Testis (tissue), 3 donors: ENCODE measurements around the gene TMEM263. TPM values are rescaled to one million over a fixed set of nuclear protein-coding genes. Genes with fewer than 3 reads are reported as not detected.
"Not testable (repeated sequence)": the region's sequence is repeated elsewhere in the genome, so short reads cannot be mapped to it uniquely, and the experiment has no call there.

Experiments
- DNase-seq: peaks from one replicate; pipeline ENCODE4 v3.0.0-alpha.2; 2019
- H3K27ac ChIP-seq, 2 donors: fragments of 200-600 bp; sonication (generic); one replicate each; pipeline ENCODE4 v1.5.1; 2019
- H3K27me3 ChIP-seq: fragments of 200-600 bp; sonication (generic); one replicate; pipeline ENCODE4 v1.5.1; 2019
- H3K36me3 ChIP-seq: fragments of 200-600 bp; sonication (generic); one replicate; pipeline ENCODE4 v1.5.1; 2017; ENCODE audit warnings: low read depth; ENCODE audit errors: missing control alignments
- H3K4me1 ChIP-seq: fragments of 200-600 bp; sonication (generic); one replicate; pipeline ENCODE4 v1.5.1; 2019
- H3K4me3 ChIP-seq, 2 donors: fragments of 200-600 bp; sonication (generic); one replicate each; pipeline ENCODE4 v1.5.1; 2017 to 2019
- H3K9me3 ChIP-seq: fragments of 200-600 bp; sonication (generic); one replicate; pipeline ENCODE4 v1.5.1; 2017
- CTCF ChIP-seq, 3 experiments: fragments of 450-650 bp in 2 of 3; fragments of 200-600 bp in 1 of 3; sonication (generic) in 1 of 3; IDR thresholded peaks; one replicate each; pipeline ENCODE4 v1.5.1; 2016 to 2019; ENCODE audit warnings: antibody characterized with exemption in 3 of 3, mild to moderate bottlenecking in 2 of 3, moderate library complexity in 1 of 3
- POLR2A ChIP-seq: fragments of 450-650 bp; IDR thresholded peaks from one replicate; pipeline ENCODE4 v1.6.1; 2017; ENCODE audit warnings: antibody characterized with exemption, mild to moderate bottlenecking, moderate library complexity
- WGBS, 2 donors: methylation state at CpG; one replicate each; pipeline ENCODE4 v1.1.5; 2018; 5-methylcytosine and 5-hydroxymethylcytosine counted together
- intact Hi-C: fragments of 100-400 bp; cut with DNase I; formaldehyde crosslinking; loops from one replicate; pipeline ENCODE4 v1.15.1; 2023; ENCODE audit warnings: low total_unique reads
- polyA plus RNA-seq: library from polyadenylated mRNA; stranded (reverse); fragments of 350-450 nt; fragmentation: Illumina TruSeq; extraction: RNeasy Lipid Tissue Mini Kit (QIAGEN cat#74804); gene quantifications from one replicate; pipeline ENCODE4 v1.2.3, GENCODE V29; 2014; ENCODE audit warnings: low read depth, low replicate concordance; ENCODE audit not compliant: insufficient read depth
- total RNA-seq, 2 donors: library from RNA; depleted of rRNA; stranded (reverse); fragments of >200 nt; gene quantifications; one replicate each; pipeline ENCODE4 v1.2.3, GENCODE V29; 2016

Gene TMEM263
- total and polyA plus RNA-seq, 3 donors from 2014 or later = 33.6 to 45.3 (median 40.5) TPM

DNA sequence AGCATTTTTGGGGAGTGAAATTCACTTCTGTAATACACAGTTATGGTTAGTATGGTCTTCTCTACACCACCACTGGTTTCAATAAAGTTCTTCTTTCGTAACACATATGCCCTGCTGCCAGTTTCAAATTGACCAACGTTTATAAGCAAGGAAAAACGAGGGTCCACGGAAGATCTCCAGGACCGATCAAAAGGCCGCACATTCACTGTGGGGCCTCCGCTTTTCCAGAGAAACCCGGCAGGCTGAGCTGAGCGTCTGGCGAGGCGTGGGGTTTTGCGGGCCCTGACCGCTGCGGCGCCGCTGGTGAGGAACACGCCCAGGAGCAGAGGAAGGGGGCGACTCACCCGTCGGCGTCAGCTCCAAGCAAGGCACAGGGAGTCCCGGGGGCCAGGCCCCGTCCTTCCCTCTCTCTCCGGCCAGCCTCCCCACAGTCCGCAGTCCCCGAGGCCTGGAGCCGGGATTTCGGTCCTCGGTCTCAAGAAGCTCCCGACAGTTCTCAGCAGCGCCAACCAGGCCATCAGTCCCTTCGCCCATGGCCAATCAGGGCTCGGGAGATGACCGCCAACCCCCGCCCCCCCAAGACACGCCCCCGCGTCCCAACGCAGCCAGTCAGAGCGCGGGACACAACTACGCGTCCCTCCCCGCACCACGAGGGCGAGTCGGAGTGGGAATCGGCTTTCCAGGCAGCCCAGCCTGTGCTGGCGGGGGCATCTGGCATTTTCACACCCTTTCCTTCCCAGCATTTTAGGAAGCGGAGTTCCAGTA is 31.1 kb downstream of the TMEM263 start, which contains the start of gene MTERF2:
TSS of gene MTERF2 (minus strand) at position 522 of the 765 bp plus-strand sequence. CDS start 8,432 bp downstream, outside the sequence.
- peak; percentile 41 for TF ChIP-seq POLR2A
- no peak for TF ChIP-seq CTCF (IDR thresholded peaks at IDR 0.05)
- Histone ChIP-seq H3K4me1 (peaks cover 11% of the 10 kb centered on the region), H3K27ac (peak within 1 kb of the TSS; percentile 89 to 93), H3K36me3 (no peaks in the 10 kb centered on the region), H3K4me3 (peak within 1 kb of the TSS; percentile 79 to 89), H3K9me3 (no peaks in the 10 kb centered on the region), H3K27me3 (no peaks in the 10 kb centered on the region)
- 0% methylated on average over 17 to 50 of the region's 50 CpGs for WGBS, 2 donors
- DNase-seq = peak; percentile 96
- intact Hi-C loops = loop anchor here (10.0 kb wide), 1 partner anchor 108 kb away; the partner anchor contains the start of gene CRY1

DNA sequence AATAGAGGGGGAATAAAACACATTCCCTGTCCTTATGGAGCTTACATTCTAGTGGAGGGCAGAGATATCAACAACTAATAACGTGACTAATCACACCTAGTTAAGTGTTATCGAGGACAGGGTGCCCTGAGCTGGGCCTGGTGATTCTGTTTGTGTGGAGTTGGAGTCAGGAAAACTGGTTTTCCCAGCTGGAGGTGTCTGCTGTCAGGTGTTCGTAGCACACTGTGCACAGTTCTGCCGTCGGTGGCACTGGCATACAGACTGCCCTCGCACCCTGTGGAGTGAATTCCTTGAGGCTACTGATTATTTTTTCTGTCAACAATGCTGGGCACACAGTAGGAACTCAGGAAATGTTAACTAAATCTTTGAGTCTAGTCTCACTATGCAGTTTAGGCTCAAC is 32.1 kb downstream of the TMEM263 start:
- WGBS, 2 donors = 49 to 56% methylated on average over 6 of the region's 6 CpGs
- no peaks in the 10 kb centered on the region for H3K27me3 ChIP-seq
- H3K36me3 ChIP-seq = no peaks in the 10 kb centered on the region
- H3K4me1 ChIP-seq = peaks cover 11% of the 10 kb centered on the region
- H3K9me3 ChIP-seq = no peaks in the 10 kb centered on the region
- no peak overlapping the region for H3K27ac ChIP-seq
- TF ChIP-seq CTCF (IDR thresholded peaks at IDR 0.05) (no peak), POLR2A (no peak)
- H3K4me3 ChIP-seq = peak overlapping the region in 1 of 2 donors; percentile 89
- intact Hi-C loops = loop anchor here (10.0 kb wide), 1 partner anchor 107 kb away; the partner anchor contains the start of gene CRY1
- no peak for DNase-seq

DNA sequence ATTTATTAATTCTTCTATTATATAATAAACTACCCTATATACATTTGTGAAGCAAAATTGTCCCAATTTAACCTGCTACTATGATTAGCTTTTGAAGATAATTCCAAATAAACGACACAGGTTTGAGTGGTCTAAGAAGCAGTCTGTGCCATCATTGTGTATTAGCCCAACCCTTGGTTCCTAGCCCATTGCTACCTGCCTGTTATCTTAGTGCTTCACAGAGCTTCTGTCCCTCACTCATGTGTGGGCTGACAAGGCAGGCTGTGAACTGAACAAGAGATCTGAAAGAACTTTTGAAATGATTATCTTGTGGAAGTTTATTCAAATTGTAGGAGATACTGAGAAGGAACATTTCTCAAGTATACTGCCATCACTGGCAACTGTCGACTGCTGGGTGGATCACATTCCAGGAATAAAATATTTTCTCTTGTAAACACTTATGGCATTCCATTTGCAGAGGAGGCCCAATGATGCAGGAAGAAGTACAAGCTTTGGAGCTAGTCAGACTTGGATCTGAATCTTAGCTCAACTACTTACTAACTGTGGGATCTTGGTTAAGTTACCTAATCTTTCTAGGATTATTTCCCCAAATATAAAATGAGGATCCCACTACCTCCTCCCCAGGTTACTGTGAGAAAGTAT is 39.0 kb downstream of the TMEM263 start:
- peaks cover 4% of the 10 kb centered on the region for H3K4me1 ChIP-seq
- H3K27ac ChIP-seq = peak overlapping the region in 1 of 2 donors; percentile 42
- intact Hi-C loops = no loop called here
- WGBS, 2 donors = 39 to 49% methylated on average over 2 of the region's 2 CpGs
- H3K9me3 ChIP-seq = no peaks in the 10 kb centered on the region
- no peaks in the 10 kb centered on the region for H3K27me3 ChIP-seq
- no peak for DNase-seq
- TF ChIP-seq CTCF (IDR thresholded peaks at IDR 0.05) (no peak), POLR2A (no peak)
- no peaks in the 10 kb centered on the region for H3K36me3 ChIP-seq
- H3K4me3 ChIP-seq = no peak overlapping the region

GRCh38 chr12:106996102-106996501 is 40.4 kb downstream of the TMEM263 start:
- DNase-seq, intact Hi-C loops, H3K27me3 ChIP-seq, H3K4me1 ChIP-seq, H3K9me3 ChIP-seq, H3K4me3 ChIP-seq, H3K27ac ChIP-seq, H3K36me3 ChIP-seq: not testable (repeated sequence)
- WGBS, 2 donors = 96 to 97% methylated on average over 5 of the region's 5 CpGs

GRCh38 chr12:106997916-106998315 is 42.2 kb downstream of the TMEM263 start:
- Histone ChIP-seq H3K4me3 (no peak overlapping the region), H3K4me1 (peaks cover 4% of the 10 kb centered on the region), H3K27ac (no peak overlapping the region), H3K9me3 (no peaks in the 10 kb centered on the region), H3K27me3 (no peaks in the 10 kb centered on the region), H3K36me3 (no peaks in the 10 kb centered on the region)
- WGBS, 2 donors = 56 to 62% methylated on average over 1 of the region's 1 CpG
- TF ChIP-seq POLR2A (no peak), CTCF (IDR thresholded peaks at IDR 0.05) (no peak)
- no peak for DNase-seq
- intact Hi-C loops = no loop called here
